Gastroesophageal sphincter (tissue), 4 donors: ENCODE results near the gene NUP210. TPM values are rescaled to one million over a fixed set of nuclear protein-coding genes. Genes with fewer than 3 reads are reported as not detected.

Experiments used
- ATAC-seq: fragments of 150-250 bp; one replicate; pipeline ENCODE4 v1.9.1; 2016; ENCODE audit warnings: mild to moderate bottlenecking, moderate library complexity
- H3K27ac ChIP-seq, 4 donors: fragments of 200-600 bp; sonication (generic) in 3 of 4; 1 replicate in 3 of 4; 2 replicates in 1 of 4; pipeline ENCODE4 v1.5.1; 2016 to 2019
- H3K27me3 ChIP-seq: fragments of 200-600 bp; sonication (generic); one replicate; pipeline ENCODE4 v1.5.1; 2019
- H3K36me3 ChIP-seq, 2 donors: fragments of 200-600 bp; sonication (generic); one replicate each; pipeline ENCODE4 v1.5.1; 2019; ENCODE audit warnings: control low read depth in 1 of 2
- H3K4me1 ChIP-seq, 3 donors: fragments of 200-600 bp; sonication (generic); 1 replicate in 2 of 3; 2 replicates in 1 of 3; pipeline ENCODE4 v1.5.1; 2016 to 2019; ENCODE audit warnings: control low read depth in 2 of 3
- H3K4me3 ChIP-seq, 2 donors: fragments of 200-600 bp; sonication (generic); one replicate each; pipeline ENCODE4 v1.5.1; 2019; ENCODE audit warnings: mild to moderate bottlenecking in 1 of 2, moderate library complexity in 1 of 2
- H3K9me3 ChIP-seq, 3 donors: fragments of 200-600 bp; sonication (generic); one replicate each; pipeline ENCODE4 v1.5.1; 2017 to 2019; ENCODE audit warnings: control low read depth in 2 of 3
- CTCF ChIP-seq, 4 experiments: fragments of 200-600 bp in 2 of 4; fragments of 450-650 bp in 2 of 4; sonication (generic) in 1 of 4; IDR thresholded peaks; one replicate each; pipeline ENCODE4 v1.5.1; 2017 to 2019; ENCODE audit warnings: antibody characterized with exemption in 4 of 4, mild to moderate bottlenecking in 2 of 4, moderate library complexity in 2 of 4
- EP300 ChIP-seq: sonication (generic); formaldehyde crosslinking; IDR thresholded peaks from one replicate; pipeline ENCODE4 v1.6.1; 2017; ENCODE audit warnings: antibody characterized with exemption, mild to moderate bottlenecking
- POLR2A ChIP-seq, 2 donors: fragments of 450-650 bp; IDR thresholded peaks; one replicate each; pipeline ENCODE4 v1.6.1; 2017; ENCODE audit warnings: antibody characterized with exemption in 2 of 2, mild to moderate bottlenecking in 2 of 2, moderate library complexity in 1 of 2
- POLR2AphosphoS5 ChIP-seq: sonication (generic); formaldehyde crosslinking; IDR thresholded peaks from one replicate; pipeline ENCODE4 v1.6.1; 2017; ENCODE audit warnings: antibody characterized with exemption
- WGBS, 2 donors: methylation state at CpG; one replicate each; pipeline ENCODE4 v1.1.5; 2018; ENCODE audit warnings: low coverage in 1 of 2; 5-methylcytosine and 5-hydroxymethylcytosine counted together
- total RNA-seq, 4 donors: library from RNA; depleted of rRNA; stranded (reverse); fragments of >200 nt; gene quantifications; one replicate each; pipeline ENCODE4 v1.1.0, GENCODE V29; 2016

NUP210 gene
- total RNA-seq, 4 donors from 2014 or later: 3.0 to 6.2 (median 4.5) TPM

GRCh38 chr3:13415997-13416793, 3.9 kb downstream of the NUP210 start:
- WGBS, 2 donors: 60% methylated on average over 1 of the region's 9 CpGs; no CpG with 5 or more reads in 1 of the 2 donors
- ATAC-seq: no peak
- no peak overlapping the region for H3K27ac ChIP-seq
- no peak overlapping the region for H3K4me3 ChIP-seq
- peaks cover 18% of the 10 kb centered on the region for H3K27me3 ChIP-seq
- no peaks in the 10 kb centered on the region for H3K36me3 ChIP-seq
- no peaks in the 10 kb centered on the region for H3K9me3 ChIP-seq
- H3K4me1 ChIP-seq: peaks cover 0 to 24% (median 6%) of the 10 kb centered on the region in 3 donors
- TF ChIP-seq CTCF (IDR thresholded peaks at IDR 0.05) (no peak), POLR2AphosphoS5 (no peak)

- Histone ChIP-seq H3K4me1 (peaks cover 0 to 19% (median 6%) of the 10 kb centered on the region in 3 donors), H3K9me3 (no peaks in the 10 kb centered on the region), H3K27me3 (peaks cover 11% of the 10 kb centered on the region), H3K36me3 (no peaks in the 10 kb centered on the region), H3K4me3 (no peak overlapping the region), H3K27ac (no peak overlapping the region)
- 76 to 95% methylated on average over 3 to 12 of the region's 15 CpGs for WGBS, 2 donors
- no peak for ATAC-seq
- TF ChIP-seq EP300: no peak
- no peak for TF ChIP-seq POLR2AphosphoS5
- TF ChIP-seq CTCF (IDR thresholded peaks at IDR 0.05): no peak
- TF ChIP-seq POLR2A (IDR thresholded peaks at IDR 0.05): no peak
Observed at GRCh38 chr3:13415236-13415986, 4.7 kb downstream of the NUP210 start.

- Histone ChIP-seq H3K27me3 (peaks cover under 1% of the 10 kb centered on the region), H3K4me1 (peaks cover 0 to 12% (median 3%) of the 10 kb centered on the region in 3 donors), H3K4me3 (no peak overlapping the region), H3K27ac (peak overlapping the region in 1 of 4 donors; percentile 29), H3K9me3 (no peaks in the 10 kb centered on the region), H3K36me3 (no peaks in the 10 kb centered on the region)
- 79 to 90% methylated on average over 10 to 11 of the region's 14 CpGs for WGBS, 2 donors
- peak; percentile 71 for ATAC-seq
- TF ChIP-seq POLR2A (IDR thresholded peaks at IDR 0.05) (no peak), POLR2AphosphoS5 (no peak), EP300 (no peak), CTCF (IDR thresholded peaks at IDR 0.05) (no peak)
Observed at GRCh38 chr3:13414040-13414729, 5.9 kb downstream of the NUP210 start.

- H3K4me1 ChIP-seq: no peaks in the 10 kb centered on the region
- 83 to 90% methylated on average over 4 to 6 of the region's 6 CpGs for WGBS, 2 donors
- peaks cover 0 to 19% (median 0%) of the 10 kb centered on the region in 3 donors for H3K9me3 ChIP-seq
Observed at GRCh38 chr3:13411186-13411860, 8.8 kb downstream of the NUP210 start.

More at GRCh38 chr3:13411186-13411860, 8.8 kb downstream of the NUP210 start:
- no peaks in the 10 kb centered on the region for H3K27me3 ChIP-seq
- TF ChIP-seq EP300: no peak
- TF ChIP-seq POLR2A (IDR thresholded peaks at IDR 0.05): no peak
- no peak for TF ChIP-seq POLR2AphosphoS5
- TF ChIP-seq CTCF (IDR thresholded peaks at IDR 0.05): no peak
- H3K27ac ChIP-seq: no peak overlapping the region
- H3K36me3 ChIP-seq: no peaks in the 10 kb centered on the region
- ATAC-seq: no peak
- H3K4me3 ChIP-seq: no peak overlapping the region
